Ishikawa (cell line): ENCODE measurements around the gene MYB.

Experiments used
- CEBPB ChIP-seq: IDR thresholded peaks from 2 replicates; pipeline ENCODE4 v1.6.1; 2012
- CREB1 ChIP-seq: IDR thresholded peaks from 2 replicates; pipeline ENCODE4 v1.6.1; 2012; ENCODE audit warnings: low read depth
- EGR1 ChIP-seq: IDR thresholded peaks from 2 replicates; pipeline ENCODE4 v1.6.1; 2012
- EP300 ChIP-seq: IDR thresholded peaks from 2 replicates; pipeline ENCODE4 v1.6.1; 2012; ENCODE audit warnings: borderline replicate concordance
- FOXM1 ChIP-seq: IDR thresholded peaks from 2 replicates; pipeline ENCODE4 v1.6.1; 2012; ENCODE audit warnings: low read depth, borderline replicate concordance
- NFIC ChIP-seq: IDR thresholded peaks from 2 replicates; pipeline ENCODE4 v1.6.1; 2012
- RAD21 ChIP-seq: IDR thresholded peaks from 2 replicates; pipeline ENCODE4 v1.6.1; 2012; ENCODE audit warnings: low read depth
- TAF1 ChIP-seq: IDR thresholded peaks from 2 replicates; pipeline ENCODE4 v1.6.1; 2012; ENCODE audit warnings: low read depth, mild to moderate bottlenecking
- TCF12 ChIP-seq: IDR thresholded peaks from 2 replicates; pipeline ENCODE4 v1.6.1; 2012; ENCODE audit warnings: low read depth
- TEAD4 ChIP-seq: IDR thresholded peaks from 2 replicates; pipeline ENCODE4 v1.6.1; 2012
- YY1 ChIP-seq: IDR thresholded peaks from 2 replicates; pipeline ENCODE4 v1.6.1; 2012; ENCODE audit warnings: low read depth
- ZBTB7A ChIP-seq: IDR thresholded peaks from 2 replicates; pipeline ENCODE4 v1.6.1; 2012; ENCODE audit warnings: low read depth
- TF ChIP-seq, protein P1 (sequence below): IDR thresholded peaks from 2 replicates; pipeline ENCODE4 v1.6.1; 2012; ENCODE audit warnings: low read depth, mild to moderate bottlenecking
- TF ChIP-seq, protein P2 (sequence below): IDR thresholded peaks from 2 replicates; pipeline ENCODE4 v1.6.1; 2012
- TF ChIP-seq, protein P3 (sequence below): IDR thresholded peaks from 2 replicates; pipeline ENCODE4 v1.6.1; 2012

MYB gene

DNA sequence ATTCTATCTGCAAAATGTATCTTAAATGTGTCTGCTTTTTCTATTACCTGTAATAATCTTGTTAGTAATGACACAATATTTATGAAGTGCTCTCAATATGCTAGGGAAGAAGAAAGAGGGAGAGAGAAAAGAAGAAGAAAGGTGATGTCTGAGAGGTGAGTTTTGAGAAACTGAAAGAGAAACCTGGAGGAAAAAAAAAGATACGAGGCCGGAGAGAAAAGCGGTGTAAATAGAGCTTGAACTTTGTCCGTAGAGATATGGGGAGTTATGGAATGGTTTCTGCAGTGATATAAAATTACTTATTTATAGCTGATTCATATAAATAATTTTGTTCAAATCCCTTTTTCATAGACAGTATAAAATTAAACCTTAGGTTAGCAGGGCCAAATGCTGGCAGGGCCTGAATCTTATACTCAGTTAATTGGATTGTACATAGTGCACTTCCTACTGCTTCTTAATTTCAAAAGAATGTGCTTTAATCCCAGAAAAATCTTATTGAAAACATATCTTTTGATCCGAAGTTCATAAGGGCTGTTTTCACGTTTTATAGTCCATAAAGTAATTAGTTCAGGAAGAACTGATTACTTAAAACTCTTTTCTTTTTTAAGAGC is 43.0 kb downstream of the MYB start:
- TF ChIP-seq TEAD4 (no peak), YY1 (no peak), TCF12 (no peak), ZBTB7A (no peak), FOXM1 (no peak), EGR1 (no peak), NFIC (no peak), CEBPB (no peak), EP300 (no peak), TAF1 (no peak)
- TF ChIP-seq, protein P1, sequence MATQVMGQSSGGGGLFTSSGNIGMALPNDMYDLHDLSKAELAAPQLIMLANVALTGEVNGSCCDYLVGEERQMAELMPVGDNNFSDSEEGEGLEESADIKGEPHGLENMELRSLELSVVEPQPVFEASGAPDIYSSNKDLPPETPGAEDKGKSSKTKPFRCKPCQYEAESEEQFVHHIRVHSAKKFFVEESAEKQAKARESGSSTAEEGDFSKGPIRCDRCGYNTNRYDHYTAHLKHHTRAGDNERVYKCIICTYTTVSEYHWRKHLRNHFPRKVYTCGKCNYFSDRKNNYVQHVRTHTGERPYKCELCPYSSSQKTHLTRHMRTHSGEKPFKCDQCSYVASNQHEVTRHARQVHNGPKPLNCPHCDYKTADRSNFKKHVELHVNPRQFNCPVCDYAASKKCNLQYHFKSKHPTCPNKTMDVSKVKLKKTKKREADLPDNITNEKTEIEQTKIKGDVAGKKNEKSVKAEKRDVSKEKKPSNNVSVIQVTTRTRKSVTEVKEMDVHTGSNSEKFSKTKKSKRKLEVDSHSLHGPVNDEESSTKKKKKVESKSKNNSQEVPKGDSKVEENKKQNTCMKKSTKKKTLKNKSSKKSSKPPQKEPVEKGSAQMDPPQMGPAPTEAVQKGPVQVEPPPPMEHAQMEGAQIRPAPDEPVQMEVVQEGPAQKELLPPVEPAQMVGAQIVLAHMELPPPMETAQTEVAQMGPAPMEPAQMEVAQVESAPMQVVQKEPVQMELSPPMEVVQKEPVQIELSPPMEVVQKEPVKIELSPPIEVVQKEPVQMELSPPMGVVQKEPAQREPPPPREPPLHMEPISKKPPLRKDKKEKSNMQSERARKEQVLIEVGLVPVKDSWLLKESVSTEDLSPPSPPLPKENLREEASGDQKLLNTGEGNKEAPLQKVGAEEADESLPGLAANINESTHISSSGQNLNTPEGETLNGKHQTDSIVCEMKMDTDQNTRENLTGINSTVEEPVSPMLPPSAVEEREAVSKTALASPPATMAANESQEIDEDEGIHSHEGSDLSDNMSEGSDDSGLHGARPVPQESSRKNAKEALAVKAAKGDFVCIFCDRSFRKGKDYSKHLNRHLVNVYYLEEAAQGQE, result no peak
- TF ChIP-seq, protein P2, sequence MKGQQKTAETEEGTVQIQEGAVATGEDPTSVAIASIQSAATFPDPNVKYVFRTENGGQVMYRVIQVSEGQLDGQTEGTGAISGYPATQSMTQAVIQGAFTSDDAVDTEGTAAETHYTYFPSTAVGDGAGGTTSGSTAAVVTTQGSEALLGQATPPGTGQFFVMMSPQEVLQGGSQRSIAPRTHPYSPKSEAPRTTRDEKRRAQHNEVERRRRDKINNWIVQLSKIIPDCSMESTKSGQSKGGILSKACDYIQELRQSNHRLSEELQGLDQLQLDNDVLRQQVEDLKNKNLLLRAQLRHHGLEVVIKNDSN, result no peak
- TF ChIP-seq, protein P3, sequence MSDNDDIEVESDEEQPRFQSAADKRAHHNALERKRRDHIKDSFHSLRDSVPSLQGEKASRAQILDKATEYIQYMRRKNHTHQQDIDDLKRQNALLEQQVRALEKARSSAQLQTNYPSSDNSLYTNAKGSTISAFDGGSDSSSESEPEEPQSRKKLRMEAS, result no peak

DNA sequence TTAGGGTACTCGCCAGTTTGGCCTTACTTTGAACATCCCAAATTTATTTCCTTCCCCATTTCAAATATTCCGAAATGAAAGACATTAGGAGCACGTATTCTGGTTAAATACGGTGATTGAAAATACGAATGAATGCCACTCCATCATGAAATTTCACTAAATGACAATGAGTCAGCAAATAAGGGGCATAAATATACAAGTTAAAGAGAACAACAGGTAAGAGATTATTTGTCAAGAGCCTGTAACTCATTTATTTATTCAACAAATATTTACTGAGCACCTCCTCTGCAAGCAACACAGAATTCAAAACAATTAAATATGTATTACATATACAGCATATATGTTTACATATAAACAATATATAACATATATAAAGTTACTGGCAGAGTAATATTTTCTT is 44.8 kb downstream of the MYB start:
- no peak for TF ChIP-seq EGR1
- TF ChIP-seq YY1, result no peak
- TF ChIP-seq, protein P1, result no peak
- TF ChIP-seq NFIC, result no peak
- no peak for TF ChIP-seq ZBTB7A
- TF ChIP-seq, protein P3, result no peak
- TF ChIP-seq RAD21, result no peak
- TF ChIP-seq TCF12, result no peak
- no peak for TF ChIP-seq EP300
- no peak for TF ChIP-seq FOXM1
- no peak for TF ChIP-seq TEAD4
- TF ChIP-seq TAF1, result no peak
- TF ChIP-seq, protein P2, result no peak
- TF ChIP-seq CEBPB, result no peak

DNA sequence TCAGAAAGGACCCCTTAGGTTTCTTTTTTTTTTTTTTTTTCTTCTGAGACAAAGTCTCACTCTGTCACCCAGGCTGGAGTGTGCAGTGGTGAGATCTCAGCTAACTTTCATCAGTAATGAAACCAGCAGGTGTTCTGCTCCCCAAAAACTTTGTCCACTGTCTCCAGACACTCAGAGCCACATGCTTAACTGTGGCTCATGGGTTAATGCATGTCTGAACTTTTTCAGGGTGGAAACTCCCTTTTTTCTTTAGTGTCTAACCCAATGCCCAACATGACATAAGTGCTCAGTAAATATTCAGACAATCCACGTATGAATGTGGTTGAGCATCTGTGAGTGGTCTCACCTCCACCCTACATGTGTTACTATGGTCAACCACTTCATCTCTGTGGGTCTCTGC is 45.4 kb downstream of the MYB start:
- TF ChIP-seq RAD21 (no peak), TEAD4 (no peak), CEBPB (no peak), ZBTB7A (no peak), TAF1 (no peak), CREB1 (no peak), EP300 (no peak), YY1 (no peak), NFIC (no peak), EGR1 (no peak), FOXM1 (no peak), TCF12 (no peak)
- TF ChIP-seq, protein P1, result no peak
- TF ChIP-seq, protein P2, result no peak
- TF ChIP-seq, protein P3, result no peak

DNA sequence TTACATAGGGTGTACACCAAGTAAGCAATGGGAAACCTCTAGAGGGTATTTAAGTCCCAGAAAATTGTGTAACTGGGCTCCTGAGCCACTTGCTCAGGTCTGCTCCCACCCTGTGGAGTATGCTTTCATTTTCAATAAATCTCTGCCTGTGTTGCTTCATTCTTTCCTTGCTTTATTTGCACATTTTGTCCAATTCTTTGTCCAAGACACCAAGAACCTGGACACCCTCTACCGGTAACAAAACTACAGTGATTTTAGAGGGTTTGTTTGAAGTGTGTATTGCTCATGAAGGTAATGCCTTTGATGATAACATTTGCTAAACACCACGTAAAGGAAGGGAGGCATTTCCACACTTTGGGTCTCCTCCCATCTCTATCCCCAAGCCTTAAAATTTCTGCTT is 46.2 kb downstream of the MYB start:
- TF ChIP-seq, protein P2, result no peak
- TF ChIP-seq CEBPB (no peak), EP300 (no peak), TAF1 (no peak), TCF12 (no peak), EGR1 (no peak), ZBTB7A (no peak), FOXM1 (no peak), NFIC (no peak), RAD21 (no peak), YY1 (no peak), TEAD4 (no peak), CREB1 (no peak)
- TF ChIP-seq, protein P1, result no peak
- TF ChIP-seq, protein P3, result no peak
